IPS DF 4.7 (cell line): ENCODE results near the gene ZNF792.
"Not testable (repeated sequence)": the region's sequence is repeated elsewhere in the genome, so short reads cannot be mapped to it uniquely, and the experiment has no call there.

Source experiments
- DNase-seq: peaks from one replicate; pipeline ENCODE4 v3.0.0-alpha.2; 2013; ENCODE audit warnings: low spot score; ENCODE audit errors: extremely low read depth

ZNF792 gene

DNA sequence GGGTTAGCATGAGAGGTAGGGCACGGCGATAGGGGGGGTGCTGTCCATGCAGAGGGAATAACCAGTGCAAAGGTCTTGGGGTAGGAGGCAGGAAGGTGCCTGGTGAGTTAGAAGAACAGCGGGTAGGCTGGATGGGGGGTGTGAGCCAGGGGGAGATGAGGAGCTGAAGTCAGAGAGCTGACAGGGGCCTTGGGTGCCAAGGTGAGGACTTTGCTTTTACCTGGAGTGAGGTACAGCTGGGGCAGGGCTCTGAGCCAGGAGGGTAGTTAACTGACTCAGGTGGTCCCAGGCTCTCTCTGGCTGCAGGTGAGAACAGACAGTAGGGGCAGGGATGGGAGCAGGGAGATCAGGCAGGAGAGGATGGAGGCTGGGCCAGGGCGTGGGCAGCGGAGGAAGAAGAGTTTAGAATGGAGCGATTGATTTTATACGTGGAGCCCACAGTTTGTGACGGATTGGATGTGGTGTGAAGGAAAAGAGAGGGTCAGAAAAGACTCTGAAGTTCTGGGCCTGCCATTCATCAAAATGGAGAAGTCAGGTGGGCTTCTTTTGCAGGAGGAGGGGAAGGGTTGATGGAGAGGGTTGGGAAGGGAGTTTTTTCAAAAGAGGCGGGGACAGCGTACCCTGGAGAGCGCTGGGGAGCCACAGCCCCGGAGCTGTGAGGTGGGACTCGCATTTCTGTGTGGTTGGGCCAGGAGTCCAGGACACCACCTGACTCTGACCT is 34.9 kb upstream of the ZNF792 start:
- DNase-seq = no peak

DNA sequence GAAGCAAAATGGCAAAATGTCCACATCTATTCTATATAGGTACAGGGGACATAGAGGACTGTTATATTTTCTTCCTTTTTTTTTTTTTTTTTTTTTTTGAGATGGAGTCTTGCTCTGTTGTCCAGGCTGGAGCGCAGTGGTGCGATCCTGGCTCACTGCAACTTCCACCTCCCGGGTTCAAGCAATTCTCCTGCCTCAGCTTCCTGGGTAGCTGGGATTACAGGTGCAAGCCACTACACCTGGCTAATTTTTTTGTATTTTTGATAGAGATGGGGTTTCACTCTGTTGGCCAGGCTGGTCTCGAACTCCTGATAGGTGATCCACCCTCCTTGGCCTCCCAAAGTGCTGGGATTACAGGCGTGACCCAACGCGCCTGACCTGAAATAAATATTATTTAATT is 34.2 kb upstream of the ZNF792 start:
- not testable (repeated sequence) for DNase-seq

- no peak for DNase-seq
These were observed 33.1 kb upstream of the ZNF792 start for GRCh38 chr19:34997071-34997617.

DNA sequence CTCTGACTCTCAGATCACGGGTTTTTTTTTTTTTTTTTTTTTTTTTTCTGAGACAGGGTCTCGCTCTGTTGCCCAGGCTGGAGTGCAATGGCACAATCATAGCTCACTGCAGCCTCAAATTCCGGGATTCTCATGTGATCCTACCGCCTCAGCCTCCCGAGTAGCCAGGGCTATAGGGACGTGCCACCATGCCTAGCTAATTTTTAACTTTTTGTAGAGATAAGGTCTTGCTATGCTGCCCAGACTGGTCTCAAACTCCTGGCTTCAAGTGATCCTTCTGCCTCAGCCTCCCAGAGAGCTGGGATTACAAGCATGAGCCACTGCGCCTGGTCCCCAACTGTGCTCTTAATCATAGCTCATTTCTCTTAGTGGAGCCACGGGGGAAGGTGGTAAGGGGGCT is 31.5 kb upstream of the ZNF792 start:
- DNase-seq = no peak

DNA sequence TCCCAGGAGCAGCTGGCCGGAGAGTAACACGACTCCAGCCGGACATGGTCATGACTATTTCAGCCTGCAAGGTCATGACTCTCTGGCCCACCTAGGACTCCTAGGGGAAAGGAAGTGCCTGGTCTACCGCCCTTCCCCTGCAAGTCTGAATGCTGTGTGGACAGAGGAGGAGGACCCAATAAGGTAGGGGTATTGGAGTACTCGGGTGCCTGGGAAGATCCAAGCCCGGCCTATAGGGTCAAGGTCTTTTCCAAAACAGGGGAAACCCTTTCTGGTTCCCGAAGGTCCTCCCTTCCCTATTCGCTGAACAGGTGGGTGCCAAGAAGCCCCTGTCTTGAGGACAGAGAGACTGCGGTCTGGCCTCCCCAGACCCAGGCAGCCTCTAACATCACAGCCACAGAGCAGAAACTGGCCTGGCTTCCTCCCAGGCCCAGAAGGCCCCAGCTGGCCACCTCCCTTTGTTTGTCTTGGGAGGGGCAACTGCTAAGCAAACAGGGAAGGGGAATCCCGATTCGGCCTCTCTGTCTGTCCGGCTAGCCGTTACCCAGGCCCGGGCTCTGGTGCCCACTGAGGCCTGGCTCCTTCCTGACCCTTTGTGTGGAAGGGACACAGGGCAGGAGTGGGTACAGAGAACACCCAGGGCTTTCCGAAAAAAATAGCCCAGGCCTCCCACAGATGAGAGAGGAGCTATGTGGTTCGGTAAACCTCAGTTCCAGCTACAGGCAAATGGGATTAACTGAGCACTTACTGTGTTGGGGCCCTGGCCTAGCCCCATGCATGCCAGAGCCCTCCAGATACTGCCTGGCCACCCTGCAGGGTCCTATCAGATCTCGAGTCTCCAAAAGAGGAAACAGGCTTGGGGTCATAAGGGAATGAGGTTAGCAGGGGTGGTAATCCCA is 30.9 kb upstream of the ZNF792 start:
- no peak for DNase-seq

GRCh38 chr19:34994286-34994642 is 30.2 kb upstream of the ZNF792 start:
- DNase-seq = no peak

DNA sequence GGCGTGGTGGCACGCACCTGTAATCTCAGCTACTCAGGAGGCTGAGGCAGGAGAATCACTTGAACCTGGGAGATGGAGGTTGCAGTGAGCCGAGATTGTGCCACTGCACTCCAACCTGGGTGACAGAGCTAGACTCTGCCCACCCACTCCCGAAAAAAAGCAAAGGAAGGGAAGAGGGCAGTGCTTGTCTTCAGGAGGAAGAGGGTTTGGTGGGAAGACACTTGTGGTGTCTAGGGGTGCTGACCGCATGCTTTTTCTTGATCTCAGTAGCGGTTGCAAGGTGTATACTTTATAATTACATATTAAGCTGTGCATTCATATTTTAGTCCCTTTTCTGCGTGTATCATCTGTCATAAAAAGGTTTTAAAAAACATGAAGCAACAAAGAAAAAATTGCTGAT is 28.6 kb upstream of the ZNF792 start:
- not testable (repeated sequence) for DNase-seq

DNA sequence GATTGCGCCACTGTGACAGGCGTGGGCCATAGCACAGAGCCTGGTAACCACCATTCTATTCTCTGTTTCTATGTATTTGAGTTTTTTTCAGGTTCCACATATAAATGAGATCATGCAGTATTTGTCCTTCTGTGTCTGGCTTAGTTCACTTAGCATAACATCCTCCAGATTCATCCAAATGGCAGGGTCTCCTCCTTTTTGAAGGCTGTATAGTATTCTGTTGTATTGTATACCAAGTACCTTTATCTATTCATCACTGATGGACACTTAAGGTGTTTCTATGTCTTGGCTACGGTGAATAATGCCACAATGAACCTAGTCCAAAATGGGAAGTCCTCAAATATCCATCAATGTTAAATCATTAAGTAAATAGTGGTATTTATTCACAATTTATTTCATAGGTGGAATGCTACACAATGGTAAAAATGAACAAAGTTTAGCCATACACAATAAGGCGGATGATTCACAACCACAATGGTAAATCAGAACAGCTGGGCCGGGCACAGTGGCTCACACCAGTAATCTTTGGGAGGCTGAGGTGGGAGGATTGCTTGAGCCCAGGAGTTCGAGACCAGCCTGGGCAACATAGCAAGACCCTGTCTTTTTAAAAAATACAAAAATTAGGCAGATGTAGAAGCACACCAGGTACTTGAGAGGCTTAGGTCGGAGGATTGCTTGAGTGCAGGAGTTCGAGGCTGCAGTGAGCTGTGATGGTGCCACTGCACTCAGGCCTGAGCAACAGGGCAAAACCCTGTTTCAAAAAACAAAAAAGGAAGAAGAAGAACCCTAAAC is 27.7 kb upstream of the ZNF792 start:
- no peak for DNase-seq

- no peak for DNase-seq
These were observed 26.7 kb upstream of the ZNF792 start for GRCh38 chr19:34990578-34991192.

DNA sequence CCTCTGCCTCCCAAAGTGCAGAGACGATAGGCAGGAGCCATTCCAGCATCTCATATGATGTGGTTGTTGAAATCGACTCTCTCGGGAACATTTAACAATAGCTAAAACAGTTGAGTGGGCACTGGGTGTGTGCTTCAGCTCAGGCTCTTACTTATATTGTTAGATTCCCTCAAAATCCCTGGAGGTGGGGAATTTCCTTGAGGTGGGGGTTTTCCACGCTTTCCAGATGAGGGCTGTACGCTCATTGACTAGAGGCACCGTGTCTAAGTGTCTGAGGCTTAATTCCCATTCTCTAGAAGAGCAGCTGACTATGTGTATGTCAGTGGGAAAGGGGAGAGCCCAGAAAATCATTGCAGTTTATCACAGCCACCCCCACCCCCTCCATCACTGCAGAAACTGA is 25.3 kb upstream of the ZNF792 start:
- no peak for DNase-seq

DNA sequence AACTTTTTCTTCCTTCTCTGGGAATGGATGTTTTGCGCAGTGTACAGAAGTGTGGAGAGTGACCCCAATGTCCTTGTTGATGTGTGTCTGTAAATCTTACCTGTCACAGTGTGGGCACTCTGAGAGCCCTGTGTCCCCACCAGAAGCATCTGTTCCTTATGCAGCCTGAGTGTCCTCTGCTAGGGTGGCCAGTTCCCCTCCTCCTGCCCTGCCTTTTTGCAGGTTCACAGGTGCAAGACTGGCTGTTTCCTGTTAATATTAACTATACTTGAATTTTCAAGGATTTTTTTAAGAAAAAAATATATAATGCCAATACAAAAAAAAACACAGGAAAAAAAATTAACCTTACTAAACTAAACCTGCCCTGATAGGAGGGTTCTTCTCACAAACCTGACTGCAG is 24.1 kb upstream of the ZNF792 start:
- no peak for DNase-seq

- no peak for DNase-seq
These were observed 21.4 kb upstream of the ZNF792 start for GRCh38 chr19:34985249-34986022.

DNA sequence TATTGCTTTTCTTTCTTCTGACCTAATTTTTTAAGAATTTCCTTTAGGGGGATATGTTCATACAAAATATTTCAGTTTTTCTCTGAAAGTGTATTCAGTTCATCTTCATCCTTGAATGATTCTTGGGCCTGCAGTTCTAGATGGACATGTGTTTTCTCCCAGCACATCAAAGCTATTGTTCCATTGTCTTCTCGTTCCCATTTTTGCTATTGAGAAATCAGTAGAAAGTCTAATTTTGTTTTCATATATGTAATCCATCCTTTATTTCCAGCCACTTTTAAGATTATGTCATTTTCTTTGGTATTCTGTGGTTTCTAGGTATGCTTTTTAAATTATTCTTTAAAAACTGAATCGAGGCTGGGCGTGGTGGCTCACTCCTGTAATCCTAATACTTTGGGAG is 20.3 kb upstream of the ZNF792 start:
- no peak for DNase-seq

DNA sequence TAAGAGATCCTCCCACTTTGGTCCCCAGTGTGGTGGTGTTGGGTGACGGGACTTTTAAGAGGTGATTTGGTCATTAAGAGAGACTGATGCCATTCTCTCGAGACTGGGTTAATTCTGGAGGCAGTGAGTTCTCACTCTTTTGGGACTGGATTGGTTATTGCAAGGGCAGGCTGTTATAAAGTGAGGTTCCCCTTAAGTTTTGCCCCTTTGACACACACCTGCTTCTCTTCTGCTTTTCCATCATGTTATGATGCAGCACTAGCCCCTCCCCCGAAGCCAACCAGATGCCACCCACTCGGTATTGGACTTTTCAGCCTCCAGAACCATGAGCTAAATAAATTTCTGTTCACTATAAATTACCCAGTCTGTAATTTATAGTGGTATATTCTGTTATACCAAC is 19.8 kb upstream of the ZNF792 start:
- DNase-seq = no peak

GRCh38 chr19:34982275-34982674 is 18.2 kb upstream of the ZNF792 start:
- no peak for DNase-seq

DNA sequence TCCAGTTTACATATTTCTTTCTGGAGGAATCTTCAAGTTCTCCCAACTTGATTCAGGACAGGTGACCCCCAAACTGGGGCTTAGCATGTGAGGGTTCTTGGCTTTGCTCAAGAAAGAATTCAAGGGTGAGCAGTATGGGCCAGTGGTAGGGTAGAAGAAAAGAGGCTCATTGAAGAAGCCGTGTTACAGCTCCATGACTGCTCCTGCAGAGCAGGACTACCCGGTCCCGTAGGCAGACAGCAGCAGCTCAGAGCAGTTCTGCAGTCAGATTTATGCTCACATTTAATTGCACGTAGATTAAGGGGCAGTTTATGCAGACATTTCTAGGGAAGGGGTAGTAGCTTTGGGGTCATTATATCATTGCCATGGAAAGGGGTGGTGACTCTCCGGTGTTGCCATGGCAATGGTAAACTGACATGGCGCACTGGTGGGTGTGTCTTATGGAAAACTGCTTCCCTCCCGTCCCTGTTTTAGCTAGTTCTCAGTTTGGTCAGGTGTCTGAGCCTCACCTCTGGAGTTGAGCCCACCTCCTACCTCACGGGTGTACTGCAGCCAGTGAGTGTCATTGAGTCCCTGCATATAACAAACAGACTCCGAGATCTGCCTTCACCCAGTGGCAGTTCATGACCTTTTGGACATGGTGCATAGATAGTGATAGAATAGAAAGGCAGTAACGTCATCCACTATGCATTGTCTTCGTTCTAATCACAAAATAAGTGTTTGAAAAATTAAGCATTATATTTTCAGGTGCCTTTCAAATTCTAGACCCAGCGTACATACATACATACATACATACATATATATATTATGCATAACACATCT is 16.0 kb upstream of the ZNF792 start:
- DNase-seq = no peak

- no peak for DNase-seq
These were observed 12.6 kb upstream of the ZNF792 start for GRCh38 chr19:34976611-34977010.

GRCh38 chr19:34975056-34975455 is 11.0 kb upstream of the ZNF792 start:
- no peak for DNase-seq

DNA sequence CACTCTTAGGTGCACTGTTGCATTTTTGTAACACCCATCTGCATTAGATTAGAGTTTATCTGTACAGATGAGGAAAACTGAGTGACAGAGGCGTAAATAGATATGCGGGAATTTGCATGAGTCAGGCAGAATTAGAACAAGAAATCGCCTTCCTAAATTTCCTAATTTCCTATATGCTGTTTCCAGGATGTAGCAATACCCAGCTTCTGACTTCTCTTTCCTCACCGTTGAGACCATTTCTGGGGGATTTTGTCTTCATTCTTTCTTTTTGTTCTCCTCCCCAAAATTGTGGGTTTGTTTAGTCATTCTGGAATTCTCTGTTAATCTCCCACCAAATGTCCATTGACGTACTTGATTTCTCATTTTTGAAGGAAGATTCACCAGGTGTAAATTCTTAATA is 10.6 kb upstream of the ZNF792 start:
- no peak for DNase-seq
